GM23338 (cell line): ENCODE data around the gene AKAP13. TPM values are rescaled to one million over a fixed set of nuclear protein-coding genes. Genes with fewer than 3 reads are reported as not detected.
A peak's percentile ranks its signal among the peaks of the same experiment; 100 is the strongest.

Experiments
- ATAC-seq: fragments of 200-7000 bp; cut with Tn5 transposase; 3 replicates; pipeline ENCODE4 v1.9.1; 2020
- DNase-seq: peaks from one replicate; pipeline ENCODE4 v3.0.0-alpha.2; 2015; ENCODE audit warnings: low spot score
- H2AFZ ChIP-seq: fragments of 200-600 bp; sonication (generic); 2 replicates; pipeline ENCODE4 v1.8.0; 2016; ENCODE audit warnings: antibody characterized with exemption, mild to moderate bottlenecking, moderate library complexity
- H3F3A ChIP-seq: fragments of 200-600 bp; sonication (generic); replicated peaks from 2 replicates; pipeline ENCODE4 v1.8.0; 2017; ENCODE audit warnings: antibody characterized with exemption, mixed run types, low read depth
- H3K27ac ChIP-seq: fragments of 200-600 bp; sonication (generic); 2 replicates; pipeline ENCODE4 v1.6.1; 2016; ENCODE audit warnings: low read depth
- H3K27me3 ChIP-seq: fragments of 200-600 bp; sonication (generic); 2 replicates; pipeline ENCODE4 v1.8.0; 2016; ENCODE audit warnings: mild to moderate bottlenecking, mixed run types, moderate library complexity; ENCODE audit not compliant: insufficient read depth
- H3K36me3 ChIP-seq: fragments of 200-600 bp; sonication (generic); 2 replicates; pipeline ENCODE4 v1.8.0; 2016; ENCODE audit warnings: mild to moderate bottlenecking; ENCODE audit not compliant: insufficient read depth
- H3K4me1 ChIP-seq: fragments of 200-600 bp; sonication (generic); 2 replicates; pipeline ENCODE4 v1.8.0; 2016; ENCODE audit warnings: mild to moderate bottlenecking, moderate library complexity; ENCODE audit not compliant: insufficient read depth
- H3K4me2 ChIP-seq: fragments of 200-600 bp; sonication (generic); 2 replicates; pipeline ENCODE4 v1.7.1; 2017; ENCODE audit warnings: mixed run types
- H3K4me3 ChIP-seq: fragments of 200-600 bp; sonication (generic); 2 replicates; pipeline ENCODE4 v1.6.1; 2016; ENCODE audit warnings: mixed run types
- H3K79me2 ChIP-seq: fragments of 200-600 bp; sonication (generic); replicated peaks from 2 replicates; pipeline ENCODE4 v1.8.0; 2017; ENCODE audit warnings: mild to moderate bottlenecking; ENCODE audit not compliant: insufficient read depth
- H3K9me2 ChIP-seq: fragments of 200-600 bp; sonication (generic); 2 replicates; pipeline ENCODE4 v1.8.0; 2017; ENCODE audit not compliant: insufficient read depth
- H4K20me1 ChIP-seq: fragments of 200-600 bp; sonication (generic); replicated peaks from 2 replicates; pipeline ENCODE4 v1.8.0; 2017; ENCODE audit warnings: mild to moderate bottlenecking; ENCODE audit not compliant: insufficient read depth
- H3K27ac Mint-ChIP-seq: 2 replicates; pipeline ENCODE4 v1.8.0; 2020; ENCODE audit warnings: inconsistent platforms, mild to moderate bottlenecking, moderate library complexity, mixed read lengths
- H3K27me3 Mint-ChIP-seq: 3 replicates; pipeline ENCODE4 v1.8.0; 2022; ENCODE audit warnings: low read depth, mild to moderate bottlenecking, moderate library complexity, mixed read lengths, inconsistent platforms; ENCODE audit not compliant: insufficient read depth, poor library complexity
- H3K36me3 Mint-ChIP-seq: 3 replicates; pipeline ENCODE4 v1.8.0; 2021; ENCODE audit warnings: low read depth, mild to moderate bottlenecking, inconsistent platforms, moderate library complexity, mixed read lengths
- H3K4me1 Mint-ChIP-seq: 3 replicates; pipeline ENCODE4 v1.8.0; 2020; ENCODE audit warnings: mild to moderate bottlenecking, inconsistent platforms, mixed read lengths
- H3K4me3 Mint-ChIP-seq: 3 replicates; pipeline ENCODE4 v1.8.0; 2021; ENCODE audit warnings: moderate library complexity, mild to moderate bottlenecking, inconsistent platforms, mixed read lengths
- H3K9me3 Mint-ChIP-seq: 3 replicates; pipeline ENCODE4 v1.8.0; 2020; ENCODE audit warnings: moderate library complexity, mild to moderate bottlenecking, inconsistent platforms, mixed read lengths
- CREB1 ChIP-seq: fragments of 250-450 bp; sonication (Bioruptor Pico); IDR thresholded peaks from 2 replicates; pipeline ENCODE4 v1.5.0; 2020; ENCODE audit warnings: low read depth, mild to moderate bottlenecking, moderate library complexity
- EZH2 ChIP-seq: fragments of 200-600 bp; sonication (generic); IDR thresholded peaks from one replicate; pipeline ENCODE4 v1.8.0; 2017; ENCODE audit warnings: antibody characterized with exemption, mild to moderate bottlenecking, low read depth; ENCODE audit not compliant: unreplicated experiment
- JUNB ChIP-seq: IDR thresholded peaks from one replicate; pipeline ENCODE4 v1.6.1; 2016; ENCODE audit warnings: antibody characterized with exemption; ENCODE audit not compliant: unreplicated experiment
- NANOG ChIP-seq: IDR thresholded peaks from 2 replicates; pipeline ENCODE4 v1.6.1; 2016; ENCODE audit warnings: antibody characterized with exemption, borderline replicate concordance
- POLR2AphosphoS5 ChIP-seq: IDR thresholded peaks from 2 replicates; pipeline ENCODE4 v1.6.1; 2016; ENCODE audit warnings: antibody characterized with exemption, low read depth
- STAT1 ChIP-seq: IDR thresholded peaks from one replicate; pipeline ENCODE4 v1.6.1; 2016; ENCODE audit warnings: antibody characterized with exemption; ENCODE audit not compliant: unreplicated experiment
- ZNF114 ChIP-seq: fragments of 250-450 bp; sonication (Bioruptor Pico); IDR thresholded peaks from 2 replicates; pipeline ENCODE4 v1.5.0; 2020; ENCODE audit warnings: mild to moderate bottlenecking, moderate library complexity
- ZNF331 ChIP-seq: fragments of 250-450 bp; sonication (Bioruptor Pico); IDR thresholded peaks from 2 replicates; pipeline ENCODE4 v1.5.0; 2020; ENCODE audit warnings: low read depth, mild to moderate bottlenecking, moderate library complexity
- polyA plus RNA-seq: library from polyadenylated mRNA; unstranded; fragments of >200 nt; fragmentation: Nextera tagmentation; extraction: Ambion mirVana; gene quantifications from 2 replicates; pipeline ENCODE4 v1.2.1, GENCODE V29; 2016
- total RNA-seq: library from RNA; depleted of rRNA; stranded (reverse); fragments of >200 nt; shearing (Covaris generic); gene quantifications from 2 replicates; pipeline ENCODE4 v1.2.3, GENCODE V29; 2014
- TF ChIP-seq, protein P1 (sequence below): fragments of 250-450 bp; sonication (Bioruptor Pico); IDR thresholded peaks from 2 replicates; pipeline ENCODE4 v1.5.0; 2020; ENCODE audit warnings: mild to moderate bottlenecking, moderate library complexity
- TF ChIP-seq, protein P2 (sequence below): IDR thresholded peaks from 2 replicates; pipeline ENCODE4 v1.6.1; 2016; ENCODE audit warnings: antibody characterized with exemption
- TF ChIP-seq, protein P3 (sequence below): IDR thresholded peaks from one replicate; pipeline ENCODE4 v1.6.1; 2018; ENCODE audit warnings: antibody characterized with exemption; ENCODE audit not compliant: unreplicated experiment
- TF ChIP-seq, protein P4 (sequence below), 2 experiments: fragments of 200-600 bp in 1 of 2; sonication (generic) in 1 of 2; conservative IDR thresholded peaks; 2 replicates each; pipeline versions ENCODE4 v1.5.1 to v1.6.1; 2016 to 2017; ENCODE audit warnings: antibody characterized with exemption in 2 of 2, low read depth in 2 of 2, mild to moderate bottlenecking in 2 of 2, moderate library complexity in 1 of 2

Gene AKAP13
- total and polyA plus RNA-seq, 2 experiments from 2014 or later, result 46.2 to 60.7 TPM

DNA sequence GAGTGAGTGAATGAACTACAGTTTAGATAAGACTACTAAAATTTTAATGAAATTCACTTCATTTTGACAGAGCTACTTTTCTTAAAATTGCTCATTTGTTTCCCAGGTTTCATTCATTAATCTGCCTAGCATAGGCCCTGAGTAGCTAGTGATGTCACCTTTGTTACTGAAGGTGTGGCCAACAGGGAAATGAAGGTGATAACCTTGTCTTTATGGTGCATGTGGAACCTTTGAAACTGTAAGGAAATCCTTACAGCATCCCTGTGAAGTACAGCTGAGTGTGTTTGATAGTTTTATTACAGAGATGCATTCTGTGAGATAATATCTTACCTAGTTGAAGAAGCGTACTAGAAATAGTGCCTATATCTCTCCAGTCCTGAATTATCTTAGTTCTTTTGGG, 112.9 kb downstream of the AKAP13 start (continued):
- TF ChIP-seq, protein P1, sequence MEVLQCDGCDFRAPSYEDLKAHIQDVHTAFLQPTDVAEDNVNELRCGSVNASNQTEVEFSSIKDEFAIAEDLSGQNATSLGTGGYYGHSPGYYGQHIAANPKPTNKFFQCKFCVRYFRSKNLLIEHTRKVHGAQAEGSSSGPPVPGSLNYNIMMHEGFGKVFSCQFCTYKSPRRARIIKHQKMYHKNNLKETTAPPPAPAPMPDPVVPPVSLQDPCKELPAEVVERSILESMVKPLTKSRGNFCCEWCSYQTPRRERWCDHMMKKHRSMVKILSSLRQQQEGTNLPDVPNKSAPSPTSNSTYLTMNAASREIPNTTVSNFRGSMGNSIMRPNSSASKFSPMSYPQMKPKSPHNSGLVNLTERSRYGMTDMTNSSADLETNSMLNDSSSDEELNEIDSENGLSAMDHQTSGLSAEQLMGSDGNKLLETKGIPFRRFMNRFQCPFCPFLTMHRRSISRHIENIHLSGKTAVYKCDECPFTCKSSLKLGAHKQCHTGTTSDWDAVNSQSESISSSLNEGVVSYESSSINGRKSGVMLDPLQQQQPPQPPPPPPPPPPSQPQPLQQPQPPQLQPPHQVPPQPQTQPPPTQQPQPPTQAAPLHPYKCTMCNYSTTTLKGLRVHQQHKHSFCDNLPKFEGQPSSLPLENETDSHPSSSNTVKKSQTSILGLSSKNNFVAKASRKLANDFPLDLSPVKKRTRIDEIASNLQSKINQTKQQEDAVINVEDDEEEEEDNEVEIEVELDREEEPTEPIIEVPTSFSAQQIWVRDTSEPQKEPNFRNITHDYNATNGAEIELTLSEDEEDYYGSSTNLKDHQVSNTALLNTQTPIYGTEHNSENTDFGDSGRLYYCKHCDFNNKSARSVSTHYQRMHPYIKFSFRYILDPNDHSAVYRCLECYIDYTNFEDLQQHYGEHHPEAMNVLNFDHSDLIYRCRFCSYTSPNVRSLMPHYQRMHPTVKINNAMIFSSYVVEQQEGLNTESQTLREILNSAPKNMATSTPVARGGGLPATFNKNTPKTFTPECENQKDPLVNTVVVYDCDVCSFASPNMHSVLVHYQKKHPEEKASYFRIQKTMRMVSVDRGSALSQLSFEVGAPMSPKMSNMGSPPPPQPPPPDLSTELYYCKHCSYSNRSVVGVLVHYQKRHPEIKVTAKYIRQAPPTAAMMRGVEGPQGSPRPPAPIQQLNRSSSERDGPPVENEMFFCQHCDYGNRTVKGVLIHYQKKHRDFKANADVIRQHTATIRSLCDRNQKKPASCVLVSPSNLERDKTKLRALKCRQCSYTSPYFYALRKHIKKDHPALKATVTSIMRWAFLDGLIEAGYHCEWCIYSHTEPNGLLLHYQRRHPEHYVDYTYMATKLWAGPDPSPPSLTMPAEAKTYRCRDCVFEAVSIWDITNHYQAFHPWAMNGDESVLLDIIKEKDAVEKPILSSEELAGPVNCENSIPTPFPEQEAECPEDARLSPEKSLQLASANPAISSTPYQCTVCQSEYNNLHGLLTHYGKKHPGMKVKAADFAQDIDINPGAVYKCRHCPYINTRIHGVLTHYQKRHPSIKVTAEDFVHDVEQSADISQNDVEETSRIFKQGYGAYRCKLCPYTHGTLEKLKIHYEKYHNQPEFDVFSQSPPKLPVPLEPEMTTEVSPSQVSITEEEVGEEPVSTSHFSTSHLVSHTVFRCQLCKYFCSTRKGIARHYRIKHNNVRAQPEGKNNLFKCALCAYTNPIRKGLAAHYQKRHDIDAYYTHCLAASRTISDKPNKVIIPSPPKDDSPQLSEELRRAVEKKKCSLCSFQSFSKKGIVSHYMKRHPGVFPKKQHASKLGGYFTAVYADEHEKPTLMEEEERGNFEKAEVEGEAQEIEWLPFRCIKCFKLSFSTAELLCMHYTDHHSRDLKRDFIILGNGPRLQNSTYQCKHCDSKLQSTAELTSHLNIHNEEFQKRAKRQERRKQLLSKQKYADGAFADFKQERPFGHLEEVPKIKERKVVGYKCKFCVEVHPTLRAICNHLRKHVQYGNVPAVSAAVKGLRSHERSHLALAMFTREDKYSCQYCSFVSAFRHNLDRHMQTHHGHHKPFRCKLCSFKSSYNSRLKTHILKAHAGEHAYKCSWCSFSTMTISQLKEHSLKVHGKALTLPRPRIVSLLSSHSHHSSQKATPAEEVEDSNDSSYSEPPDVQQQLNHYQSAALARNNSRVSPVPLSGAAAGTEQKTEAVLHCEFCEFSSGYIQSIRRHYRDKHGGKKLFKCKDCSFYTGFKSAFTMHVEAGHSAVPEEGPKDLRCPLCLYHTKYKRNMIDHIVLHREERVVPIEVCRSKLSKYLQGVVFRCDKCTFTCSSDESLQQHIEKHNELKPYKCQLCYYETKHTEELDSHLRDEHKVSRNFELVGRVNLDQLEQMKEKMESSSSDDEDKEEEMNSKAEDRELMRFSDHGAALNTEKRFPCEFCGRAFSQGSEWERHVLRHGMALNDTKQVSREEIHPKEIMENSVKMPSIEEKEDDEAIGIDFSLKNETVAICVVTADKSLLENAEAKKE (CRISPR knock-in tag), result no peak
- no peak for TF ChIP-seq EZH2
- TF ChIP-seq NANOG, result no peak
- TF ChIP-seq, protein P2, sequence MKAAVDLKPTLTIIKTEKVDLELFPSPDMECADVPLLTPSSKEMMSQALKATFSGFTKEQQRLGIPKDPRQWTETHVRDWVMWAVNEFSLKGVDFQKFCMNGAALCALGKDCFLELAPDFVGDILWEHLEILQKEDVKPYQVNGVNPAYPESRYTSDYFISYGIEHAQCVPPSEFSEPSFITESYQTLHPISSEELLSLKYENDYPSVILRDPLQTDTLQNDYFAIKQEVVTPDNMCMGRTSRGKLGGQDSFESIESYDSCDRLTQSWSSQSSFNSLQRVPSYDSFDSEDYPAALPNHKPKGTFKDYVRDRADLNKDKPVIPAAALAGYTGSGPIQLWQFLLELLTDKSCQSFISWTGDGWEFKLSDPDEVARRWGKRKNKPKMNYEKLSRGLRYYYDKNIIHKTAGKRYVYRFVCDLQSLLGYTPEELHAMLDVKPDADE, result no peak
- no peak for TF ChIP-seq STAT1
- TF ChIP-seq ZNF114 (CRISPR knock-in tag), result no peak

DNA sequence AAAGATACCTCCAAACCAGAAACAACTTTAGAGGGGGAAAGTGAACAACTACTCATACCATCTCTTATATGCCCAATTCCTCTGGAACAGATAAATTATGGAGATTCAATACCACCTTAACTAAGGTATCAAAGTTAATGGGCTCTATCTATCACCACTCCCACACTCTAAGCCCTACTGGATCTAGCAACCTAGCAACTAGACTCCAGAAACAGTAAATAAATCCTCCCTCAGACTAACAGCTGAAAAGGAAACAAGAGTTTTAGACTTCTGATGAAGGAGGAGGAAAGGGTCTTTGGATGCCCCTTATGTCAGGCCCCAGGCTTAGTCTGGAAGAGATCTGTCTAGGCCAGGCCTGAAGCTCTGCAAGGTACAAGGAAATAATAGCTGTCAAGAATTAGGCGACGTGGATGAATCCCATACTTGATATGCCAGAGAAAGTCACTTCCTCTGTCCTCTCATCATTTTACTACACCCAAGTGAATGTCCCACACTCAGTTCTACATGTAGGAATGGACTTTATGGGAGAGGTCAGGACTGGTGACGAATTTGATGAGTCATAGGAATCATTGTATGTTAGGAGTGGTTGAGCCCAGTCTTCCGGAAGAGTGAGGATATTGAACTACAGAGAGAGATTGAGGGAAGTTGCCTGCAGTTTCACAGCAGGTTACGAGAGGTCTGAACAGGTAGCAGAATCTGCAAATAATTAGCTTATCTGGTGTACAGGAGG, 113.8 kb downstream of the AKAP13 start:
- ATAC-seq (no peak), DNase-seq (no peak)
- Mint-ChIP-seq H3K4me1 (peaks cover 62% of the 10 kb centered on the region), H3K27ac (peak overlapping the region; percentile 15), H3K4me3 (no peak overlapping the region), H3K27me3 (peaks cover 2% of the 10 kb centered on the region), H3K36me3 (no peaks in the 10 kb centered on the region), H3K9me3 (no peaks in the 10 kb centered on the region)
- Histone ChIP-seq H3K36me3 (no peaks in the 10 kb centered on the region), H3K9me2 (no peaks in the 10 kb centered on the region), H4K20me1 (peaks cover 9% of the 10 kb centered on the region), H3K27me3 (no peaks in the 10 kb centered on the region), H2AFZ (no peak overlapping the region), H3F3A (no peaks in the 10 kb centered on the region), H3K79me2 (peaks cover 69% of the 10 kb centered on the region), H3K27ac (no peak overlapping the region), H3K4me2 (0 out of 2 replicates have a peak overlapping the region, but pooled peaks have one; percentile 29), H3K4me1 (peaks cover 26% of the 10 kb centered on the region), H3K4me3 (no peak overlapping the region)
- TF ChIP-seq, protein P3, sequence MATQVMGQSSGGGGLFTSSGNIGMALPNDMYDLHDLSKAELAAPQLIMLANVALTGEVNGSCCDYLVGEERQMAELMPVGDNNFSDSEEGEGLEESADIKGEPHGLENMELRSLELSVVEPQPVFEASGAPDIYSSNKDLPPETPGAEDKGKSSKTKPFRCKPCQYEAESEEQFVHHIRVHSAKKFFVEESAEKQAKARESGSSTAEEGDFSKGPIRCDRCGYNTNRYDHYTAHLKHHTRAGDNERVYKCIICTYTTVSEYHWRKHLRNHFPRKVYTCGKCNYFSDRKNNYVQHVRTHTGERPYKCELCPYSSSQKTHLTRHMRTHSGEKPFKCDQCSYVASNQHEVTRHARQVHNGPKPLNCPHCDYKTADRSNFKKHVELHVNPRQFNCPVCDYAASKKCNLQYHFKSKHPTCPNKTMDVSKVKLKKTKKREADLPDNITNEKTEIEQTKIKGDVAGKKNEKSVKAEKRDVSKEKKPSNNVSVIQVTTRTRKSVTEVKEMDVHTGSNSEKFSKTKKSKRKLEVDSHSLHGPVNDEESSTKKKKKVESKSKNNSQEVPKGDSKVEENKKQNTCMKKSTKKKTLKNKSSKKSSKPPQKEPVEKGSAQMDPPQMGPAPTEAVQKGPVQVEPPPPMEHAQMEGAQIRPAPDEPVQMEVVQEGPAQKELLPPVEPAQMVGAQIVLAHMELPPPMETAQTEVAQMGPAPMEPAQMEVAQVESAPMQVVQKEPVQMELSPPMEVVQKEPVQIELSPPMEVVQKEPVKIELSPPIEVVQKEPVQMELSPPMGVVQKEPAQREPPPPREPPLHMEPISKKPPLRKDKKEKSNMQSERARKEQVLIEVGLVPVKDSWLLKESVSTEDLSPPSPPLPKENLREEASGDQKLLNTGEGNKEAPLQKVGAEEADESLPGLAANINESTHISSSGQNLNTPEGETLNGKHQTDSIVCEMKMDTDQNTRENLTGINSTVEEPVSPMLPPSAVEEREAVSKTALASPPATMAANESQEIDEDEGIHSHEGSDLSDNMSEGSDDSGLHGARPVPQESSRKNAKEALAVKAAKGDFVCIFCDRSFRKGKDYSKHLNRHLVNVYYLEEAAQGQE, result no peak
- TF ChIP-seq, protein P4, sequence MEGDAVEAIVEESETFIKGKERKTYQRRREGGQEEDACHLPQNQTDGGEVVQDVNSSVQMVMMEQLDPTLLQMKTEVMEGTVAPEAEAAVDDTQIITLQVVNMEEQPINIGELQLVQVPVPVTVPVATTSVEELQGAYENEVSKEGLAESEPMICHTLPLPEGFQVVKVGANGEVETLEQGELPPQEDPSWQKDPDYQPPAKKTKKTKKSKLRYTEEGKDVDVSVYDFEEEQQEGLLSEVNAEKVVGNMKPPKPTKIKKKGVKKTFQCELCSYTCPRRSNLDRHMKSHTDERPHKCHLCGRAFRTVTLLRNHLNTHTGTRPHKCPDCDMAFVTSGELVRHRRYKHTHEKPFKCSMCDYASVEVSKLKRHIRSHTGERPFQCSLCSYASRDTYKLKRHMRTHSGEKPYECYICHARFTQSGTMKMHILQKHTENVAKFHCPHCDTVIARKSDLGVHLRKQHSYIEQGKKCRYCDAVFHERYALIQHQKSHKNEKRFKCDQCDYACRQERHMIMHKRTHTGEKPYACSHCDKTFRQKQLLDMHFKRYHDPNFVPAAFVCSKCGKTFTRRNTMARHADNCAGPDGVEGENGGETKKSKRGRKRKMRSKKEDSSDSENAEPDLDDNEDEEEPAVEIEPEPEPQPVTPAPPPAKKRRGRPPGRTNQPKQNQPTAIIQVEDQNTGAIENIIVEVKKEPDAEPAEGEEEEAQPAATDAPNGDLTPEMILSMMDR (conservative IDR thresholded peaks at IDR 0.05; ENCODE audit: low read depth in 2 of 2), result no peak
- TF ChIP-seq ZNF331 (no peak), EZH2 (no peak), POLR2AphosphoS5 (no peak), JUNB (no peak), CREB1 (CRISPR knock-in tag) (no peak)
